Ecto neural progenitor cell (in vitro differentiated cells): ENCODE results near the gene ILK.
A peak's percentile ranks its signal among the peaks of the same experiment; 100 is the strongest.

Source experiments
- DNase-seq: peaks from one replicate; pipeline ENCODE4 v3.0.0-alpha.2; 2018; ENCODE audit warnings: low spot score

Gene ILK

DNA sequence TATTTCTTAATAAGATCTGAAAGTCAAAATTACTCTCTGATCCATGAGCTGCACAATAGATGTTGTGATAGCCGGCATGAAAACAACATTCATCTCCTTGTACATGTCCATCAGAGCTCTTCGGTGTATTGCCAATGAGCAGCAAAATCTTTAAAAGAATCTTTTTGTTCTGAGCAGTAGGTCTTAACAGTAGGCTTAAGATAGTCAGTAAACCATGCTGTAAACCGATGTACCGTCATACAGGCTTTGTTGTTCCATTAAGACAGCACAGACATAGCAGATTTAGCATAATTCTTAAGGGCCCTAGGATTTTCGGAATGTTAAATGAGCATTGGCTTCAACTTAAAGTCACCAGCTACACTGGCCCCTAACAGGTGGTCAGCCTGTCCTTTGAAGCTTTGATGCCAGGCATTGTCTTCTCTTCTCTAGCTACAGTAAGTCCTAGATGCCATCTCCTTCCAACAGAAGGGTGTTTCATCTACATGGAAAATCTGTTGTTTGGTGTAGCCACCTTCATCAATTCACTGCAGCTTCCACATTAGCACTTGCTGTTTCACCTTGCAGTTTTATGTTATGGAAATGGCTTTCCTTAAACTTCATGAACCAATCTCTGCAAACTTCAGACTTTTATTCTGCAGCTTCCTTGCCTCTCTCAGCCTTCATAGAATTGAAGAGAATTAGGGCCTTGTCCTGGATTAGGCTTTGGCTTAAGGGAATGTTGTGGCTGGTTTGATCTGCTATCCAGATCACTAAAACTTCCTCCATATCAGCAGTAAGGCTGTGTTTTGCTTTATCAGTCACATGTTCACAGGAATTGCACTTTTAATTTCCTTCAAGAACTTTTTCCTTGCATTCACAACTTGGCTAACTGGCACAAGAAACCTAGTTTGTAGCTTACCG, 28.5 kb upstream of the ILK start:
- no peak for DNase-seq

DNA sequence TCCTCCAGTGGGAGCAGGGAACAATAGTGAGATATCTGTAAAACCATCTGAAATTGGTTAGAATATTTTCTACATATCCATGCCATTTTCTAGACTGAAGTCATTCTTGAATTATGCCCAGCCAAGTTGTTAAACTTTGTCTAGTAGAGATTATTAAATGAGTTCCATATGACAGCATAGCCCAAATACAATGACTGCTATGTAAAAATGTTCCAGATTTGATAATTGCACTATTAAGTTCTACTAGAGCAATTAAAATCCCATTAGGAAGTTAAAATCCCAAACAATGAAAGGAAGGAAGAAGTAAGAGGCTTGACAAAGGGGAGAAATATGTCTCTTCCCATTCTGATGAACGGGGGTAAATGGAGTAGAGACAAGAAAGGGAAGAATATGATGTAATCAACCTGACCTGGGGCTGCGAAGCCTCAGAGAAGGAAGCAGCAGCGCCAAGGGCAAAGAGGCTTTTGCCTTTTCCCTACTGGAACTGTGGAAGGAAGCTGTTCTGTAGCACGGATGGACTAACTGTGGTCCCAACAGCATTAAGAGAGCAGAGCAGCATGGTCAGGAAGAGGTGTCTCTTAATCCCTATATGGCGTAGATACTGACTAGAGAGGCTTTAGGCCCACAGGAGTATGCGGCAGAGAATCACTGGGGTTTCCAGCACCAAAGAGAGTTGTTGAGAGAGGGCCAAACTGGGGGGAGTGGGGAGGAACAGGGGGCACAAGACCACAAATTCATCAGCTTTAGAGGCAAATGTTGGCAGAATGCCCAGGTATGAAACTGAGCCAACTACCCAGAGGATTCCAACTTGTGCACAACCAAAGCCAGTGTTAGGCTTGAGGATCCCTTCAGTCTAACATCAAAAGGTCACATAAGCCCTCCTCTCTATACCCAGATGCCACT, 26.9 kb upstream of the ILK start:
- no peak for DNase-seq

DNA sequence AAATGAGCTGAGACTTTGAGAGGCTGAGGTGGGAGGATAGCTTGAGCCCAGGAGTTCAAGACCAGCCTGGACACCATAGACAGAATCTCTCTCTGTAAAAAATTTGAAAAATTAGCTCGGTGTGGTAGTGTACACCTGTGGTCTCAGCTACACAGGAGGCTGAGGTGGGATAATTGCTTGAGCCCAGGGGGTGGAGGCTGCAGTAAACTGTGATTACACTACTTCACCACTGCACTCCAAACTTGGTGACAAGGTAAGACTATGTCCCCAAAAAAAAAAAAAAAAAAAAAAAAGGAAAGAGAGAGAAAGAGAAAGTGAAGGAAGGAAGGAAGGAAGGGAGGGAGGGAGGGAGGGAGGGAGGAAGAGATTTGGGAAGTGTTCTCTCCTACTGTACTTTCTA, 25.4 kb upstream of the ILK start:
- DNase-seq = no peak

DNA sequence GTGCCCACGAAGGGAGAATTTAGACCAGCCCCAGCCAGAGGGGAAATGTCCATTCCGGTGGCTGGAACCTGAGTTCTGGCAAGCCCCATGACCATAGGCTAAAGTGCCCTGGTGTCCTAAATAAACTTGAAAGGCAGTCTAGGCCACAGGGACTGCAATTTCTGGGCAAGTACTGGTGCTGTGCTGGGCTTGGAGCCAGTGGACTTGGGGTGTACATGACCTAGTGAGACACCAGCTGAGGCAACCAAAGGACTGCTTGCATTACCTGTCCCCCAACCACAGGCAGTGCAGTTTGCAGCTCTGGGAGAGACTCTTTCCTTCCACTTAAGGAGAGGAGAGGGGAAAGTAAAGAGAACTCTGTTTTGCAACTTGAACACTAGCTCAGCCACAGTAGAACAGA, 23.9 kb upstream of the ILK start:
- no peak for DNase-seq

DNA sequence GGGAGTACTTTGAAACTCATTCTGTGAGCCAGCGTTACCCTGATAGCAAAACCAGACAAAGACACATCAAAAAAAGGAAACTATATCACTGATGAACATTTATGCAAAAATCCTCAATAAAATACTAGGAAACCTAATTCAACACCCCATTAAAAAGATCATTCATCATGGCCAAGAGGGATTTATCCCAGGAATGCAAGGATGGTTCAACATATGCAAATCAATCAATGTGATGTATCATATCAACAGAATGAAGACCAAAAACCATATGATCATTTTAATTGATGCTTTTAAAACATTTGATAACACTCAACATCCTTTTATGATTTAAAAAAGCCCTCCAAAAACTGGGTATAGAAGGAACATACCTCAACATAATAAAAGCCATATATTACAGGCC, 20.0 kb upstream of the ILK start:
- no peak for DNase-seq

DNA sequence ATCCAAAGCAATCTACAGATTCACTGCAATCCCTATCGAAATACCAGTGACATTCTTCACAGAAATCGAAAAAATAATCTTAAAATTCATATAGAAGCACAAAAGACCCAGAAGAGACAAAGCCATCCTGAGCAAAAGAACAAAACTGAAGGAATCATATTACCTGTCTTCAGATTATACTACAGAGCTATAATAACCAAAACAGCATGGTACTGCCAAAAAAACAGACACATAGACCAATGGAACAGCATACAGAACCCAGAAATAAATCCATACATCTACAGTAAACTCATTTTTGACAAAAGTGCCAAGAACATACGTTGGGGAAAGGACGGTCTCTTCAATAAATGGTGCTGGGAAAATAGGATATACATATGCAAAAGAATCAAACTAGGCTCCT, 19.0 kb upstream of the ILK start:
- no peak for DNase-seq

DNA sequence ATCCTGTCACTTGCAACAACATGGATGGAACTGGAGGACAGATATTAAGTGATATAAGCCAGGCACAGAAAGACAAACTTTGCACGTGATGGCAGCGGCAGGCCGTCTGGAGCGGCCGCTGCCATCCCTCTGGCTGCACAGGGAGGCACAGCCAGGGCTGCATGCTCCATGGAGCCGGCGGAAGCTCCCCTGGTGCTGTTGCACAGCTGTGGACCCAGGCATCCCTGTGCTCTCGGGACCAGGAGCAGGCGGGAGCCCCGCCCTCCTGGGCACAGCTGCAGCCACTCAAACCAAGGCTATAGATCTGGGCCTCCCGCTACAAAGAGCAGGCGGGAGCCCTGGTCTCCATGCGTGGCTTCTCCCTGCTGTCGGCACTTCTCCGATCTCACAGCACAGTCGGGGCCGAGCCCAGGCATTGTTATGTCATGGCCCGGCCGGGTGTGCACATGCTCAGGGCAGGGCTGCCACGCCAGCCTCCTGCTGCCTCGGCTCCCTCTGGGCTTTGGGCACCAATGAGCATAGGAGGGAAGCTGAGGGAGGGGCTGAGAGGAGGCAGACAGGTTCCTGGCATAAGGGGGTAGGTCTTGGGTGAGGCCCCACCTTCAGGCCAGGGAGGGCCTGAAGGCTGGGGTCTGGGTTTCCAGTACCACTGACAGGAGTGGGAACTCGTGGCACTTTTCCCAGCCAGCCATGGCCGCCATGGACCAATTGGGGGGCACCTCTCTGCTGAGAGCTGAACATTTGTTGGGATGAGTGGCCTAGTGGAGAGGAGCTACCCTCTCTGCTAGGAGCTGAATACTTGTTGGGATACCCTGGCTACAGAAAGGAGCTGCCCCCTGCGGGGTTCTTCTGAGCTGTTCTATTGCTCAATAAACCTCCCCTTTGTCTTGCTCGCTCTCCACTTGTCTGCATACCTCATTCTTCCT, 16.9 kb upstream of the ILK start:
- DNase-seq = peak; percentile 74

DNA sequence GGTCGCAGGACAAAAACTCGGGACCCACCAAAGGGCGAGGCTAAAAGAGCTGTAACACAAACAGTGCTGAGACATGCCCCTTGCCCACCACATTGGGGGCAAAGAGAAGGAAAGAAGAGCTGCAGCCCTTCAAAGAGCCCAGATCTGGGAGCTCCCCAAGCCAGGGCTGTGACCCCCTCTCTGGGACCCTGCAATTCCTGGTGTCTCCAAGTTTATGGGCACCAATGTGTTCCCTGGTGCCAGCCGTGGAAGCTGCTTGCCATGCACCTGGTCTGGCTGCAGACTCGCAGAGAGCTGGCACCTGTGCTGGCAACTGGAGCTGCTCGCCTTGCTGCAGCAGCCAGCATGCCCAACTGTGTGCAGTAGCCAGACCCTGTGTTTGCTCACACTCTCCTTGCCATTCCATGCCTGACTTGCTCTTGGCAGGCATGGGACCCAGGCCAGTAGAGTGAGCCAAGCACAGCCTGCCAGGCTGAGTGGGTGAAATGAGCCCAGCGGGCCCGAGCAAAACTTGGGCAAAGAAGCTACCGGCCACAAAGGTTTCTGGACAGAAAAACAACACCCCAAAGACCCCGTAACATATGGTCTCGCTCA, 16.1 kb upstream of the ILK start:
- DNase-seq = peak; percentile 46

DNA sequence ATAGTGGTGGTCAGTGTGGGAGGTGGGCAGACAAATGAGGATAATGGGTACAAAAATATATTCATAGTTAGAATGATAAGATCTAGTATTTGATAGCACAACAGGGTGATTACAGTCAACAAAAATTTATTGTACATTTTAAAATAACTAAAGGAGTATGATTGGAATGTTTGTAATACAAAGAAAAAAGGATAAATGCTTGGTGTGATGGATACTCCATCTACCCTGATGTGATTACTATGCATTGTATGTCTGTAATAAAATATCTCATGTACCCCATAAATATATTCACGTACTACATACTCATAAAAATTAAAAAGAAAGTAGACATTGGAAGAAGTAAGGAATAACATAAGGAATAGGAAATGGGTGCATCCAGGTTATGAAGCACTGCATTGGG, 15.6 kb upstream of the ILK start:
- DNase-seq = no peak

DNA sequence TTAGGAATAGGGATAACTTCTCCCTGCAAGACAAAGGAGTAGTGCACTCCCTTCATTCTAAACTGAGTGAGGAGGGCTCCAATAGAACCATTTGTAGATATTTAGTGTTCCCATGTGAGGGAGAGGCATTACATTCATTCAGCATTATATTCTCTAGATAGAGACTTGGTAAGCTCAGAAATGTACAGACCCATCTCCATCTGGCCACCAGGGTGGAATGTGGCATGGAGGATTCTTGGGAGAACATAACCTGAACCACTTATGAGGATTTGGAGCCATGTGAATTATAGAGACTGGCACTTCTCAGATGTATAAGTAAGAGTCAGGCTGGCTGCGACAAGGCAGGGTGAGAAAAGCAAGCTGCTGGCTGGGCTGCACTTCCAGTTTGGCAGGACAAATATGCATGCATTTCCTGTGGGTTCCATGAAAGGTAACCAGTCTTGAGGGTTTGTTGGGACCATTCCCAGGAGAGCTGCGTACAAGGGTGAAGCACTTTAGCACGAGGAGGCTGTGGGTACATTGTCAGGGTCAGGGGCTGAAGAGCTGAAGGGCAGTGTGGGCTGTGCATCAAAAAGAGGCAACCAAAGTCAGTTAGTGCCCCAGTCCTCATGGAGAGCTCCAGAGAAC, 9.3 kb upstream of the ILK start:
- DNase-seq = peak; percentile 22

DNA sequence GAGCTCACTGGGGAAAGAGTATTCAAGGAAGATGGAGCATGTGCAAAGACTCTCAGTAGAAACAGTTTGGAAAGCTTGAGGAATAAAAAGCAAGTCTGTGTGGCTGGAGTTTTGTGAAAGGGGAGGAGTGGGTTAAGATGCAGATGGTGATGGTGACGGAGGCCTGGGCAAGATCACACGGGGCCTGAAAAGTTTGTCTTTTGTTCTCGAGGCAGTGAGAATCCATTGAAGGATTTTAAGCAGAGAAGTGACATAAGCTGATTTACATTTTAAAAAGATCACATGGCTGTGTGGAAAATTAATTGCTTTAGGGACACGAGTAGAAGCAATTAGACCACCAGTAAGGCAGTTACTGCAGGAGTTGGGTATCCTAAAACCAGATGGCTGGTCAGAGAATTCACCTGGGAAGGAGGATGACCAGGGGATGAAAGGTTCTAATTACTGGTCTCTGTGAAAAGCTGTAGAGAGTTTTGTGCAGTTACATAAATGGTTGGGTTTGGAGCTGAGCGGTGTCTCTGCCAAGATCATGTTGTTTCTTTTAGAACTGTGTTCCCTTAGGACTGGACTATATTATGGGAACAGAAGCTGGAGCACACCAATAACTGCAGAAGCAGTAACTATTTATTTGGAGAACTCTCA, 7.2 kb upstream of the ILK start:
- no peak for DNase-seq

DNA sequence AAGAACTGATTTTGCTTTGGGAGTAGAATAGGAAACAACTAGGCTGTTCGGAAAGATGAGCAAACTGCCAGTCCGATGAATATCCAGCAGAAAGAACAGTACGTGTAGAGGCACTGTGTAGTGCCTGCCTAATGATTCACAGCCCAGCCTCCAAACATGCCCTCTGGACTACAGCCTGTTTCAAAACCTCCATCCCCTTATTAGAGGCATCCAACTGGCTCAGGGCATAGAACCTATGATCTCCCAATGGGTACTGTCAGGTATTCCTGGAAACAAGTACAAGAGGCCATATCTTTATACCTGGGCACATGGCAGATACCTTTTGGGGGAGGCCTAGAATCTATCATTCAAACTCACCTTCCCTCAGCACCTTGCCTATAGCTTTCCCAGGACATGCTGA, 5.0 kb upstream of the ILK start:
- no peak for DNase-seq

DNA sequence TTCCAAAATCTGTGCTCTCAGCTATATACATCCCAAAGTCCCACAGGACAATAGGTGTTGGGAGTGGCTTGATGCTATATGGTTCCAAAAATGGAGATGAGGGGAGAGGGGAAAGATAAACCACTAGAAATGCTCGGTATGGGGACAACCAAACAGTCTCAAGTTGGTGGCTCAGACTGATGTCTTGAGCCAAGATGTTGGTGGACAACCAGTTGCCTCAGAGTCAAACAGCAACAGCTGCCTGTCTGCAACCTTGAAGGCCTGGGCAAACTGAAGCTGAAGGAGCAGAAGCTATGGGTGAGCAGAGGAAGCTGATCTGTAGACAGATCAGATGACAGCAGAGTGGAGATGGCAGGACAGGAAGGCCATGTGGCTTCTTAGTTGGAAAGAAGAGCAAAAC, 4.1 kb upstream of the ILK start:
- DNase-seq = no peak

DNA sequence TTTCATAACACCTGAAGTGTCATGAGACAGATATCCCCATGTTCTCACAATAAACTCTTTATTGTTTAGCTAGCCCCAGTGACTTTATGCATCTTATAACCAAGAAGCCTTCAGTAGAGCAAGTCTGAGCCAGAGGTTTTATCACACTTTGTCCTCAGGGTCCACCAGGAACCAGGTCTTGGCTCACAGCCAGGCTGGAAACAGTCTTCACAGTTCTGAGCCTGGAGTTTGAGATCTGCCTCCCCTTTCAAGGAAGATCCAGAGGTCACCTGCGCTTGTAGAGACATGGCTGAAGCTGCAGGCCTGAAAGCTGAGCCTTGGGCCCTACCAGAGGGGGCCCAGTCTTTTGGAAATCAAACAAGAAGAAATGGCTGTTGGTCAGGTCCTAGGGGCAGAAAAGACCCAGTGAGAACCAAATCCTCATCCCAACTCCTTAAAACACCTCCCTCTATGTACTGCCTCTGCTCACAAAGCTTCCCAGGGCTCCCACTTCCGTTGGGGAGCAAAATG, 3.6 kb upstream of the ILK start:
- DNase-seq = no peak

DNA sequence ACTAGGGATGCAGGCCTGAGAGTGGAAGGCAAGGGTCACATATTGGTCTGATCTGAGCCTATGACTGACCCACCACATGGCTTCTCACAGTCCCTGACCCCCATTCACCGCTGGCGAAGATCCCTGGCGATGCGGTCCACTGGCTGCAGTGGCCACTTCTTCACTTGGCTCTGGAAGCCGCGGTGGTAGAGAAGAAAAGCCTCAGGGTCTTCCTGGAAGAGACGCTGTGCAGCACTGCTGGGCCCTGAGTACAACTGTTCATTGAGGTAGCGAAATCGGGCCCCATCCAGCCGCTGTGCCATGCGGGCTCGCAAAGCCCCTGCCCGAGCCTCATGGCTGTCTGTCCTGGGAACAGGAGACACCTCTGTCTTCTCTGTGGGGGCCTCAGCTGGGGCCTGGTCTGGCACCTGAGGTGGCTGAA, 2.5 kb upstream of the ILK start:
- peak; percentile 30 for DNase-seq

DNA sequence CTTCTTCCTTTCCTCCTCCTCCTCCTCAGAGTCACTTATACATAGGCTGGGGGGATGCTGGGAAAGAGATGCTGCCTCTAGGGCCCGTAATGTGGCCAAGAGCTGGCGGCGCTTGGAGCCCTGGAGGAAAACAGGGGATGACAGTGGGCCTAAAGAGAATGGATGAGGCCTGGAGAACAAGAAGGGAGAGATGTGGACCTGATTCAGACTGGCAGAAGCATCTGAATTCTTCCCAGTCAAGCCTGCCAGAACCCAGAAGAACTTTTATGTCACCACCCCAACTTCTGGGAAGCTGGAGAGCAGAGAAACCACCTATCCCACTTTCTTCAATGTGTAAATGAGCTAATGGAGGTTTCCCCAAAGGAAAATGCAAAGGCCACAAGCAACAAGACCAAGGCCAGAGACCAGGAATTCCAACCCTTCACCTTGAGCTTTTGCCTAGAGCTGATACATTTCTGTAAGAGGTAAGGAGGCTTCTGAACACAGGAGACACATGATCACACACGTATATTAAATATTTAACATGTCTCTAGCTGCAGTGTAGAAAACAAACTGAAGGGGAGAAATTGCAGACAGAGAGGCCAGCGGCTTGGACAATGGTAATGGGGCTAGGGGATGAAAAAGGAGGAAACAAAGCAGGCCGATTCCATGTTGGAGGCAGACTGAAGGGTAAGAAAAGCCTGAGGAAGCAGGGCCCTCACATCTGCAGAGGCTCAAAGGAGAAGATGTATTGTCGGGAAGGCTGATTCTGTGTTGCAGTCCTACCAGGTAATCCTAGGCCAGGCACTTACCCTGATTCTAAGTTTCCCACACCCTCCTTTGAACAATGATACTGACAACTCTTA, 1.3 kb upstream of the ILK start:
- DNase-seq = peak; percentile 34

DNA sequence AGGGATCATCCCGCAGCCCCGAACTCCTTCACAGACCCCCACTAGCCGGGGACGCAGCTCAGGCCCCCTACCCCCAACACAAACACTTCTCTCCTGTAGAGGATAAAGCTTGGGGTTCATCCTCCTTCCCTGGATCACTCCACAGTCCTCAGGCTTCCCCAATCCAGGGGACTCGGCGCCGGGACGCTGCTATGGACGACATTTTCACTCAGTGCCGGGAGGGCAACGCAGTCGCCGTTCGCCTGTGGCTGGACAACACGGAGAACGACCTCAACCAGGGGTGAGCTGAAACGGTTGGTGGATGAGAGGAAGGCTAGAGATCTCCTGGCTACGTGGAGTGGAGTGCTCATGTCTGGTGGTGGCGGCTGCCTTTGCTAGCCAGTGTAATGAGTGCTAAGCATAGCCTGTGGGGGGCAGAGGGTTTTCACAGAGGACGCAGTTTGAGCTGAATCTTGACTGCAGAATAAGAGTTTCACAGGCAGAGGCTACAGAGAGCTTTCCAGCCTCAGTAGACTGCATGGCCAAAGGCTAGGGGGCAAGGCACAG, 580 bp downstream of the ILK start:
- DNase-seq = peak; percentile 71

DNA sequence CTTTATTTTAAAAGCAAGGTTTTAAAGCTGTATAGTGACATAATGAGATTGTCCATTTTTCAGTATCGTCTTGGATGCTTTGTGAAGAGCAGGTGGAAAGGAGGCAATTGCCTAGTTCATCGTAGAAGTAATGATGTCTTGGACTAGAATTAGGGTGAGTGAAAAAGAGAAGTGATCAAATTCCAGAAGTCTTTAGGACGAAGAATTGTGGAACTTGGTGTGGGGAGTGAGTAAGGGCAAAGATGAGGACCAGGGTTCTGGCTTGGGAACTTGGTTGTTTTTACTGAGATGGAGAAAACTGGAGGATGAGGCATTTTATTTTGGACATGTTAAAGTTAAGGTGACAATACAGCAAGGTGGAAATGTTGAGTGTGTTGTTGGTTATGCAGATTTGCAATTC, 1.2 kb downstream of the ILK start:
- DNase-seq = peak; percentile 14
